HCT116 (cell line): Measurements from ENCODE around the gene GNA15.

Source experiments
- CBX3 ChIP-seq: IDR thresholded peaks from 2 replicates; pipeline ENCODE4 v1.6.1; 2012; ENCODE audit warnings: low read depth
- CEBPB ChIP-seq: IDR thresholded peaks from 2 replicates; pipeline ENCODE4 v1.6.1; 2012; ENCODE audit warnings: low read depth
- EGR1 ChIP-seq: IDR thresholded peaks from 2 replicates; pipeline ENCODE4 v1.6.1; 2012; ENCODE audit warnings: low read depth
- ELF1 ChIP-seq: IDR thresholded peaks from 2 replicates; pipeline ENCODE4 v1.6.1; 2012; ENCODE audit warnings: low read depth, borderline replicate concordance
- EZH2 ChIP-seq: fragments of 200-600 bp; sonication (generic); IDR thresholded peaks from 2 replicates; pipeline ENCODE4 v1.6.1; 2017; ENCODE audit warnings: antibody characterized with exemption, mixed run types
- FOSL1 ChIP-seq: IDR thresholded peaks from 2 replicates; pipeline ENCODE4 v1.6.1; 2012; ENCODE audit warnings: low read depth
- POLR2A ChIP-seq: IDR thresholded peaks from 2 replicates; pipeline ENCODE4 v1.7.0; 2011; ENCODE audit warnings: borderline replicate concordance; ENCODE audit not compliant: insufficient read depth, insufficient read length; ENCODE audit errors: extremely low read depth
- POLR2AphosphoS5 ChIP-seq: IDR thresholded peaks from 2 replicates; pipeline ENCODE4 v1.6.1; 2011; ENCODE audit warnings: mild to moderate bottlenecking, low read depth, low read length, moderate library complexity
- RAD21 ChIP-seq: IDR thresholded peaks from 2 replicates; pipeline ENCODE4 v1.6.1; 2012; ENCODE audit warnings: low read depth, mild to moderate bottlenecking
- YY1 ChIP-seq: IDR thresholded peaks from 2 replicates; pipeline ENCODE4 v1.6.1; 2011; ENCODE audit warnings: low read length, low read depth, moderate library complexity, mild to moderate bottlenecking; ENCODE audit not compliant: insufficient replicate concordance; ENCODE audit errors: extremely low read depth
- ZNF274 ChIP-seq: fragments of 200-500 bp; sonication (Bioruptor generic); IDR thresholded peaks from 2 replicates; pipeline ENCODE4 v1.6.1; 2014; ENCODE audit warnings: mild to moderate bottlenecking, low read depth, low read length, inconsistent platforms
- TF ChIP-seq, protein P1 (sequence below), 3 experiments: fragments of 200-600 bp in 1 of 3; sonication (generic) in 1 of 3; IDR thresholded peaks in 2 of 3; conservative IDR thresholded peaks in 1 of 3; 2 replicates each; pipeline ENCODE4 v1.5.1; 2012 to 2017; ENCODE audit warnings: low read depth in 2 of 3, low read length in 2 of 3, antibody characterized with exemption in 1 of 3, borderline replicate concordance in 1 of 3, control low read depth in 1 of 3, mild to moderate bottlenecking in 1 of 3, mixed read lengths in 1 of 3, mixed run types in 1 of 3, moderate library complexity in 1 of 3; ENCODE audit not compliant: insufficient read depth in 1 of 3
- TF ChIP-seq, protein P2 (sequence below): IDR thresholded peaks from 2 replicates; pipeline ENCODE4 v1.6.1; 2012

DNA sequence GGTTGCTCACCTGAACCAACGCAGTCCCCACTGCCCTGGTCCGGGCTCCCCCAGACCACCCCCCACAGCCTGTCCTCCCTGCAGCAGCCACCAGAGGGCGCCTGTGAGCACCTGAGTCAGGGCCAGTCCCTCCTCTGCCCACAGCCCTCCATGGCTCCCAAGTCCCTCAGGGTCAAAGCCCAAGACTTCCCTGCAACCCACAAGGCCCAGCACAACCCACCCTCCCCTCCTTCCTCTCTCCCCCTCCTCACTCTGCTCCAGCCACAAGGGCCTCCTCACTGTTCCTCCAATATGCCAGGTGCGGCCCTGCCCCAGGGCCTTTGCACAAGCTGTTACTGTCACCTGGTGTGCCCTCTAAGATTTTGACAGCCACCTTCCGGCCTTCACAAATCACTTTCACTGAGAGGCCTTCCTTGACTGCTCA, 10.9 kb downstream of the GNA15 start:
- TF ChIP-seq, protein P1, sequence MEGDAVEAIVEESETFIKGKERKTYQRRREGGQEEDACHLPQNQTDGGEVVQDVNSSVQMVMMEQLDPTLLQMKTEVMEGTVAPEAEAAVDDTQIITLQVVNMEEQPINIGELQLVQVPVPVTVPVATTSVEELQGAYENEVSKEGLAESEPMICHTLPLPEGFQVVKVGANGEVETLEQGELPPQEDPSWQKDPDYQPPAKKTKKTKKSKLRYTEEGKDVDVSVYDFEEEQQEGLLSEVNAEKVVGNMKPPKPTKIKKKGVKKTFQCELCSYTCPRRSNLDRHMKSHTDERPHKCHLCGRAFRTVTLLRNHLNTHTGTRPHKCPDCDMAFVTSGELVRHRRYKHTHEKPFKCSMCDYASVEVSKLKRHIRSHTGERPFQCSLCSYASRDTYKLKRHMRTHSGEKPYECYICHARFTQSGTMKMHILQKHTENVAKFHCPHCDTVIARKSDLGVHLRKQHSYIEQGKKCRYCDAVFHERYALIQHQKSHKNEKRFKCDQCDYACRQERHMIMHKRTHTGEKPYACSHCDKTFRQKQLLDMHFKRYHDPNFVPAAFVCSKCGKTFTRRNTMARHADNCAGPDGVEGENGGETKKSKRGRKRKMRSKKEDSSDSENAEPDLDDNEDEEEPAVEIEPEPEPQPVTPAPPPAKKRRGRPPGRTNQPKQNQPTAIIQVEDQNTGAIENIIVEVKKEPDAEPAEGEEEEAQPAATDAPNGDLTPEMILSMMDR (IDR thresholded peaks at IDR 0.05 in 2 of 3, conservative IDR thresholded peaks at IDR 0.05 in 1 of 3; ENCODE audit: borderline replicate concordance in 1 of 3, insufficient read depth in 1 of 3, low read depth in 2 of 3, low read length in 2 of 3): peak in 2 of 3 experiments; percentile 92 to 98; a peak in 4 of 6 replicates
- TF ChIP-seq ELF1 (no peak), POLR2A (no peak), POLR2AphosphoS5 (no peak), RAD21 (no peak), YY1 (no peak), EZH2 (no peak), EGR1 (no peak), CEBPB (no peak), FOSL1 (no peak), CBX3 (peak; percentile 68), ZNF274 (no peak)
- TF ChIP-seq, protein P2, sequence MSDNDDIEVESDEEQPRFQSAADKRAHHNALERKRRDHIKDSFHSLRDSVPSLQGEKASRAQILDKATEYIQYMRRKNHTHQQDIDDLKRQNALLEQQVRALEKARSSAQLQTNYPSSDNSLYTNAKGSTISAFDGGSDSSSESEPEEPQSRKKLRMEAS: no peak
